Dermis microvascular lymphatic vessel endothelial cell (primary cell): ENCODE measurements around the gene IL12RB2. TPM values are rescaled to one million over a fixed set of nuclear protein-coding genes. Genes with fewer than 3 reads are reported as not detected.
A peak's percentile ranks its signal among the peaks of the same experiment; 100 is the strongest.
"Not testable (repeated sequence)": the region's sequence is repeated elsewhere in the genome, so short reads cannot be mapped to it uniquely, and the experiment has no call there.

ENCODE experiments used
- DNase-seq, 2 donors: peaks; one replicate each; pipeline versions ENCODE4 v3.0.0 to v3.0.0-alpha.2; 2010; ENCODE audit warnings: low read depth in 2 of 2
- total RNA-seq: library from RNA; depleted of rRNA; stranded (reverse); fragments of >200 nt; gene quantifications from 2 replicates; pipeline ENCODE4 v1.2.1, GENCODE V29; 2014

Gene IL12RB2
- total RNA-seq, 1 donor from 2014 or later = not detected

- no peak for DNase-seq
These were observed 91.7 kb downstream of the IL12RB2 start for GRCh38 chr1:67399199-67399993.

- DNase-seq = not testable (repeated sequence)
These were observed 92.5 kb downstream of the IL12RB2 start for GRCh38 chr1:67400029-67400786.

GRCh38 chr1:67401443-67401842 lies 93.8 kb downstream of the IL12RB2 start:
- DNase-seq = no peak

- no peak for DNase-seq
These were observed 96.5 kb downstream of the IL12RB2 start for GRCh38 chr1:67404212-67404620.

GRCh38 chr1:67405473-67406245 lies 98.0 kb downstream of the IL12RB2 start:
- no peak for DNase-seq

- no peak for DNase-seq
These were observed 99.8 kb downstream of the IL12RB2 start for GRCh38 chr1:67407498-67407897.

- no peak for DNase-seq
These were observed 100.5 kb downstream of the IL12RB2 start for GRCh38 chr1:67408148-67408547.

GRCh38 chr1:67413101-67413500 lies 105.4 kb downstream of the IL12RB2 start:
- not testable (repeated sequence) for DNase-seq

- no peak for DNase-seq
These were observed 106.9 kb downstream of the IL12RB2 start for GRCh38 chr1:67414574-67414973.

GRCh38 chr1:67415041-67415440 lies 107.4 kb downstream of the IL12RB2 start:
- DNase-seq = no peak

GRCh38 chr1:67417733-67418132 lies 110.1 kb downstream of the IL12RB2 start:
- DNase-seq = not testable (repeated sequence)

- DNase-seq = no peak
These were observed 111.3 kb downstream of the IL12RB2 start for GRCh38 chr1:67418839-67419586.

GRCh38 chr1:67420835-67421492 lies 113.3 kb downstream of the IL12RB2 start:
- no peak for DNase-seq

GRCh38 chr1:67427465-67427864 lies 119.8 kb downstream of the IL12RB2 start:
- no peak for DNase-seq

GRCh38 chr1:67427947-67428346 lies 120.3 kb downstream of the IL12RB2 start:
- DNase-seq = no peak

- DNase-seq = peak in 1 of 2 donors; percentile 29
These were observed 121.4 kb downstream of the IL12RB2 start for GRCh38 chr1:67429011-67429527.

GRCh38 chr1:67429528-67430357 lies 122.1 kb downstream of the IL12RB2 start:
- DNase-seq = peak in 1 of 2 donors; percentile 28

GRCh38 chr1:67430358-67431155 lies 122.9 kb downstream of the IL12RB2 start, which contains the start of gene SERBP1:
SERBP1 (minus strand) TSS chr1:67430402; CDS start chr1:67430300, 102 bp downstream.
- peak; percentile 94 to 98 for DNase-seq
